NCI-H1436 (cell line): Measurements from ENCODE around the gene ENOX1.
A peak's percentile ranks its signal among the peaks of the same experiment; 100 is the strongest.

ENCODE experiments used
- DNase-seq: peaks from one replicate; lab custom pipeline; 2025; lab: John Stamatoyannopoulos, UW

ENOX1 gene

DNA sequence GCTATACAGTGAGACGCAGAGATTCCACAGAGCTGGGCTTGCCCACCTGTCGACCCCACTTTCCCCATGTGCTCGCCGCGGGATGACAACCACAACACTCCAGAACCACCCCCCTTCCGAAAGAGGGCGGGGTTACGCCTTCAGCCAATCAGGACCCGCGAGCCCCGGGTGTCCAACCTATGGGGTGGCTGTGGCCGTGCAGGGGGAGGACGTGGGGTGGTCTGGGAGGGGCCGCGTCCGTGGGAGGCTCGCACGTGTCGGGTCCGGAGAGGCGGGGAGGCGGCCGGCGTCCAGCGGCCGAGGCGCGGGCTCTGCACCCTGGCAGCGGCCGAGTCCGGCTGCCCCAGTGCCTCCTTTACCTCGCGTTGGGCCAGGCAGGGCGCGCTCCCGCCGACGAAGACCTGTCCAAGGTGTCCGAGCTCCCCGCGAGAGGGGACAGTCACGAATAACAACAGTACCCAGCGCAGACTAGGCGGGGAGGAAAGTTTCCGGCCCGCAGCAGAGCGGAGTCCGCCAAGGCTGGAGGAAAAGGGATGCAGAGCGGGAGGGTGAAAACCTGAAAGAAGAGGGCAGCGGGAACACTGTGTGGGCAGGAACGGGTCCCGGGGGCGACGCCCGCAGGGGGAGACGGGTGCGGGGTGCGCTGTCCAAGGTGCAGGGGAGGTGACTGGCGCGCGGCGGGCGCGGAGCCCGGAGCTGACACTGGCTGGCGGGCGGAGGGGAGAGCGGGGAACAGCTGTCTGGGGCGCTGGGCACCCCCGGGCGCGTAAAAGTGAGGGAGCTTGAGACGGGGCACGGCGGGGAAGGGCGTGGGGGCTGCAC lies 911 bp downstream of the ENOX1 start:
- no peak for DNase-seq

DNA sequence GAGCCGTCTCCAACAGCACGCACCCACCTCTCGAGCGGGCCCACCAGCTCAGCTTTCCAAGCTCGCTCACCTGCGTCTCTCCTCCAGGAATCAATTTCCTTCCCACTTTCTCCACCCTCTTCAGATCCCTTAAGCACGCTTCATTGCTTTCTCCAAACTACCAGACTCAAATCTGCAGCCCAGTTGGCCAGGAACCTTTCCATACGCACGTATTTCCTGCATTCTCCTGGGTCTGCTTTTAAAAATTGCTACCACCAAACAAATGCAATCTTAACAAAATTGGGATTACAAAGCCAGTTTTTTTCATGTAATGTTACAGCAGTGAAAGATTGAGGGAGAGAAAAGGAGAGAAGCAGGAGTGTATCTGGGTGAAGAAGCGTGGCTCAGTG lies 1.5 kb downstream of the ENOX1 start:
- no peak for DNase-seq

DNA sequence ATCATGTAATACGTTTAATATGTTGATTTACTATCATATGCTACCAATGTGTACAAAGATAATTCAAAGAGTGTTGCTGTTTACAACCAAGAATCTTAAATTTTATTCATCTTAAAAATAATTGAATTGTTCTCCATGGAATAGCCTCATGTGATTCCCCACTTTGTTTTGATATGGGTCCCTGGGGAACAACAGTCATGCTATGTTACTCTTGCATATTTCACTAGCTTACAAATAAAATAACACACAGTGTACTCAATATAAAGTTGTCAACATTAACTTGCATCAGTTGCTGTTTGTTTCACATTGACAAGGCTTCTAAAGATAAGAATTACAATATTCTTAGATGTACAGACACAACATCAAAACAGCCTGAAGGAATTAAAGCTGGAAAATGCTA lies 2.3 kb downstream of the ENOX1 start:
- DNase-seq, result no peak

GRCh38 chr13:43783820-43784219 lies 3.0 kb downstream of the ENOX1 start:
- DNase-seq, result peak; percentile 22

DNA sequence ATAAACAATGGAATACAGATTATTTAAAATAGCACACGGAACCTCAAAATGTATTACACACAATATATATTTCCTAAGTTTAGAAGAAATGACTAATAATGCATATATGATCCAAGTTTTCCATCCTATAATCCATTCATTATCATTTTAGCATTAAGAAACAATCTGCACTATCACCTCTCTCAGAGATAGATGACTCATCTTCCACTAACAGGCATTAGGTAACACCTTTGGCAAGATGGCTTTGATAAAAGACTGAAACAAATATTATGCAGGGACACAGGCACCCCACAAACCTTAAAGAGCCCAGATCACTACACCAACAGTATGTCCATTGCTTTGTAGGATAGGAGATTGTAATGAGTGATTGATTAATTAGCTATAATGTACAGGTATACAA lies 4.1 kb downstream of the ENOX1 start:
- no peak for DNase-seq

- DNase-seq, result no peak
Measured at GRCh38 chr13:43780666-43781065, 6.1 kb downstream of the ENOX1 start.

- DNase-seq, result no peak
Measured at GRCh38 chr13:43776501-43777079, 10.2 kb downstream of the ENOX1 start.

GRCh38 chr13:43776006-43776405 lies 10.8 kb downstream of the ENOX1 start:
- no peak for DNase-seq

- DNase-seq, result no peak
Measured at GRCh38 chr13:43773602-43774001, 13.2 kb downstream of the ENOX1 start.

DNA sequence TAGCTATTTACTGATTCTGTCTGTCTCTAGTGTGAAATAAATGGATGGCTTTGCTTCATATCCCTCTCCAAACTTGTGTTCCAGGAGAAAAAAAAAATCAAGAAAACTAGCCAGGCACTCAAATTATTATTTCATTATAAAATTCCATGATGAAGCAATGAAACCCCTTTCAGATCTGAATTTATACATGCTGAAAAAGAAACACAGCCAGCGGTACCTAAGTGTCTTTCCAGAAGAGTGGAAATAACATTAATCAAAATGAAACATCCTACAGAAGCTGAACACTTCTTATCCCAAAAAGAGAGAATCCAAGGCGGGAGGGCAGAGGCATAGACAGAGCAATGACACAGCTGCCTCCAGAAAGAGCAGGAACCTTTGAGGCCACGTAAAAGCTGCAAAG lies 15.9 kb downstream of the ENOX1 start:
- no peak for DNase-seq

DNA sequence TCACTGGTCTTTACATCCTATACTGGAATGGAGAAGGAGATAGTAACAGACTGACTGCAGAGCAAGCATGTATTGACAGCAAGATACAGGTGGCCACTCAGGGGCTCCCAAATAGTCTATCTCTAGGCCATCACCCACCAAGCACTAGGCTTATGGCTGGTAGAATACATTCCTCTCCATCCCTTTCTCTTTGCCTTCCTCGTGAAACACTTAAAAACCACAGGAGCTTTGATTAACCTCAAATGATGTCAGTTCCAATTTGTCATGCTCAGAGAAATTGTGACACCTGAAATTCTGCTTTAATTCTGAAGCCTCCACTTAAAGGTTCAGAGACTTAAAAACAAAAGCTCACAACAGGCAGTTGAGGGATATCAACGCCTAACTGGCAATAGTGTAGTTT lies 17.2 kb downstream of the ENOX1 start:
- DNase-seq, result no peak

GRCh38 chr13:43767341-43767931 lies 19.3 kb downstream of the ENOX1 start:
- no peak for DNase-seq

- DNase-seq, result no peak
Measured at GRCh38 chr13:43766725-43767124, 20.0 kb downstream of the ENOX1 start.

GRCh38 chr13:43764349-43764748 lies 22.4 kb downstream of the ENOX1 start:
- DNase-seq, result no peak

- DNase-seq, result no peak
Measured at GRCh38 chr13:43763143-43763759, 23.5 kb downstream of the ENOX1 start.

GRCh38 chr13:43761616-43762315 lies 25.0 kb downstream of the ENOX1 start:
- no peak for DNase-seq

DNA sequence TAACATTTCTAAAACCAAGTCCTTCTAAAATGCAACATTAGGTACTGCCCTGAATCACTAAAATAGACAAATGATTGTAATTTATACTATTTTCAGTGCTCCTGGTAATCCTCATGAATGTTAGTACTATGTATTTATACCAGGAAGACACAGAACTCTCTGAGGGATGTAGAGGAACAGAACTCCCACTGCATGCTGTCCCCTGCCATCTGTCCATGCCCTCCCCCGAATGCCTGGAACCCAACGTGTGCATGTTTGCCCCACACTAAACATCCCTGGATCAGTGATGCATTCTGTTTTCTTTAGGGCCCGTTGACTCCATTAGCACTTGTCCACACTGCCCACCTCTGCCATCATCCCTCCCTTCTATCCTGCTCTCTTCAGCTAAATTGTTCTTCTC lies 26.5 kb downstream of the ENOX1 start:
- DNase-seq, result no peak

DNA sequence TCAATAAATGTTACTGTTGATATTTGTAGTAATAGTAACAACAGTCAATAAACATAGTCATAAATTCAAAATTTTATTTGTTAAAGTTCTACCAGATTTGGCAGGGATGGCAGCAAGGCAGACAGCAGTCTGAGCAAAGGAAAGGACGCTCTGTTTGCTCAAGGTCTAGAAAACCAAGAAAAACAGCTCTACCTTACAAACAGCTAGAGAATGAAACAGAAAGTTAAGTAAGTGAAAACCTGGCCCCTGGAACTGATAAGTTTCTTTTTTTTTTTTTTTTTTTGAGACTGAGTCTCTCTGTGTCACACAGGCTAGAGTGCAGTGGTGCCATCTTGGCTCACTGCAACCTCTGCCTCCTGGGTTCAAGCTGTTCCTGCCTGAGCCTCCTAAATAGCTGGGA lies 27.9 kb downstream of the ENOX1 start:
- DNase-seq, result no peak

DNA sequence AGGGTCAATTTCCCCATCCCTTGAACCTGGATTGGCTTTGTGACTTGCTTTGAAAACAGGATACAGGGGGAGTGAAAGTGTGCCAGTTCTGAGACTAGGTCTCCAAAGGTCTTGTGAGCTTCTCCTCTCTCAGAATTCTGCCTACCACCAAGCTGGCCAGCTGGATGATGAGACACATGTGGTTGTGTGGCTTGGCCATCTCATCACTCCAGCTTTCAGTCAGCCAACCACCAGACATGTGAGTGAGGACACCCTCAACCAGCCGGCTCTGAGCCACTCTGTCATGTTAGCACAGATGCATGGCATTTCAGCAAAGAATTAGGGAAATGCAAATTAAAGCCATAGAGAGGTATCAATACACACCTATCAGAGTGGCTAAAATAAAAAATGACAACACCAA lies 29.5 kb downstream of the ENOX1 start:
- no peak for DNase-seq

DNA sequence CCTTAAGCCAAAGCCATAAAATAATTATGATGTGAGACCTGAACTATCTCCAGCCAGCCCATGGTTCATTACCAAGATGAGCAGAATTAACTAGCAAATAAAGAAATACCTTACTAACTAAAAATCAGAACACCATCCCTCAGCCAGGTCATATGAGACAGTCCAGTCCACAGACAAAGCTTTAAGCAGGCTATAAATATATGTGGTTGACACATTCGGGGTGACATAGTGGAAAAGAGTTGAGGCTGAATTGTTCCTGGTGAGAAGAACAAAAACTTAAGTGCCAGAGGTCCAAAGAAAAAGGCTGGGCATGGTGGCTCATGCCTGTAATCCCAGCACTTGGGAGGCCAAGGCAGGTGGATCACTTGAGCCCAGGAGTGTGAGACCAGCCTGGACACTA lies 30.9 kb downstream of the ENOX1 start:
- no peak for DNase-seq

GRCh38 chr13:43751624-43752023 lies 35.1 kb downstream of the ENOX1 start:
- no peak for DNase-seq

DNA sequence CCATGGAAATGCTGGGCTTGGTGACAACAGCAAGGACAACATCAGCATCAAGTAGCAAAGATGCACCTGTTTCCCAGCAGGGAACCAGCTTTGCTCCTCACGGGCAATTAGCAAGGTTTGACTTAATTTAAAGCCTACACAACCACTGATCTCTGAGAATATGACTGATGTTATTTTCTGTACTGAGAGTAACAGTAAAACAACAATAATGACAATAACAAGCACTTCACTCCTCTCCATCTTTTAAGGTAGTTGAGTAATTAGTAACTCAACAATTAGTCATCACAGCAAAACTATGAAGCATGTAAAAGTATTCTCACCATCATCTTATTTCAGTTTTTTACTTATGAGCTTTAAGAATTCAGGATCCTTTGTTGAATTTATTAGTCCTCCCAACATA lies 37.3 kb downstream of the ENOX1 start:
- DNase-seq, result no peak
